ENCODE data around the gene KRT79. TPM values are rescaled to one million over a fixed set of nuclear protein-coding genes. Genes with fewer than 3 reads are reported as not detected.

Gene KRT79
- total and polyA plus RNA-seq, 2 donors: 1.0 to 25.8 TPM

DNA sequence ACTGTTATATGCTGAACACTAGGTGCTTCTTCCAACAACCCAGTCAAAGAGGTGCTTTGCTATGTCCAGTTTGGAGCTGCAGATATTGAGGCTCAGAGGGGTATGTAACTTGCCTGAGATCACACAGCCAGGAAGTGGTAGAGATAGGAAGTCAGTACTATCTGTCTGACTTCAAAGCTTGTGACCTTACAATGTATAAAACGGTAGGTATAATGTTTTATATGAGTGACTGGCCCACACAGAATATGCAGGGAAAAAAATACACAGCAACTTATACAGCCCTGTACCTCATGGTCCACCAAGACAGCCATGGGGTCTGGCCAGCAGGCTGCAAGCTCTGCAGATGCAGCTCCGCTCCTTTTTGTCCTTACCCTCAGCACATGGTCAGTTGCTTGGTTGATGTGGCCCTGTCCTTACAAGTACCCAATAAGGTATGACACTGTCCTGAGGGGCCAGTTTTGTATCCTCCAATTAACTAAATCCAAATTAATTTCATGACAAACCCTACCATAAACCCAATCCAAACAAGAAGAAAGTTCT, 16.3 kb downstream of the KRT79 start:
- Histone ChIP-seq H3K9me3 (ENCODE audit: control insufficient read depth in 2 of 2, insufficient read depth in 1 of 2, low read length in 1 of 2) (no peaks in the 10 kb centered on the region), H3K4me3 (ENCODE audit: low read length in 2 of 2) (no peak overlapping the region), H3K27me3 (ENCODE audit: control insufficient read depth in 2 of 2, insufficient read depth in 1 of 2, low read length in 1 of 2) (peaks cover 0 to 12% of the 10 kb centered on the region in 2 donors), H3K36me3 (ENCODE audit: control insufficient read depth in 2 of 2, insufficient read depth in 2 of 2, low read length in 1 of 2) (no peaks in the 10 kb centered on the region), H3K27ac (ENCODE audit: low read depth in 1 of 2, low read length in 1 of 2) (no peak overlapping the region), H3K4me1 (ENCODE audit: control insufficient read depth in 2 of 2, insufficient read depth in 2 of 2, low read length in 2 of 2) (peaks cover 0 to 2% of the 10 kb centered on the region in 2 donors)
- WGBS: 79% methylated on average over 2 of the region's 2 CpGs
- no peak for DNase-seq (ENCODE audit: low read depth in 6 of 9, low spot score in 9 of 9)

- 94% methylated on average over 8 of the region's 8 CpGs for WGBS
- Histone ChIP-seq H3K36me3 (ENCODE audit: control insufficient read depth in 2 of 2, insufficient read depth in 2 of 2, low read length in 1 of 2) (no peaks in the 10 kb centered on the region), H3K27me3 (ENCODE audit: control insufficient read depth in 2 of 2, insufficient read depth in 1 of 2, low read length in 1 of 2) (peaks cover 0 to 12% of the 10 kb centered on the region in 2 donors), H3K4me1 (ENCODE audit: control insufficient read depth in 2 of 2, insufficient read depth in 2 of 2, low read length in 2 of 2) (no peaks in the 10 kb centered on the region), H3K27ac (ENCODE audit: low read depth in 1 of 2, low read length in 1 of 2) (no peak overlapping the region), H3K9me3 (ENCODE audit: control insufficient read depth in 2 of 2, insufficient read depth in 1 of 2, low read length in 1 of 2) (no peaks in the 10 kb centered on the region), H3K4me3 (ENCODE audit: low read length in 2 of 2) (no peak overlapping the region)
- DNase-seq (ENCODE audit: low read depth in 6 of 9, low spot score in 9 of 9): no peak
These were observed 17.0 kb downstream of the KRT79 start for GRCh38 chr12:52817003-52817698.

GRCh38 chr12:52815676-52816588, 18.2 kb downstream of the KRT79 start:
- H3K27ac ChIP-seq (ENCODE audit: low read depth in 1 of 2, low read length in 1 of 2): no peak overlapping the region
- peaks cover 0 to 15% of the 10 kb centered on the region in 2 donors for H3K27me3 ChIP-seq (ENCODE audit: control insufficient read depth in 2 of 2, insufficient read depth in 1 of 2, low read length in 1 of 2)
- H3K4me1 ChIP-seq (ENCODE audit: control insufficient read depth in 2 of 2, insufficient read depth in 2 of 2, low read length in 2 of 2): no peaks in the 10 kb centered on the region
- WGBS: 81% methylated on average over 9 of the region's 9 CpGs
- H3K36me3 ChIP-seq (ENCODE audit: control insufficient read depth in 2 of 2, insufficient read depth in 2 of 2, low read length in 1 of 2): no peaks in the 10 kb centered on the region
- H3K9me3 ChIP-seq (ENCODE audit: control insufficient read depth in 2 of 2, insufficient read depth in 1 of 2, low read length in 1 of 2): no peaks in the 10 kb centered on the region
- no peak overlapping the region for H3K4me3 ChIP-seq (ENCODE audit: low read length in 2 of 2)
- DNase-seq (ENCODE audit: low read depth in 6 of 9, low spot score in 9 of 9): no peak

DNA sequence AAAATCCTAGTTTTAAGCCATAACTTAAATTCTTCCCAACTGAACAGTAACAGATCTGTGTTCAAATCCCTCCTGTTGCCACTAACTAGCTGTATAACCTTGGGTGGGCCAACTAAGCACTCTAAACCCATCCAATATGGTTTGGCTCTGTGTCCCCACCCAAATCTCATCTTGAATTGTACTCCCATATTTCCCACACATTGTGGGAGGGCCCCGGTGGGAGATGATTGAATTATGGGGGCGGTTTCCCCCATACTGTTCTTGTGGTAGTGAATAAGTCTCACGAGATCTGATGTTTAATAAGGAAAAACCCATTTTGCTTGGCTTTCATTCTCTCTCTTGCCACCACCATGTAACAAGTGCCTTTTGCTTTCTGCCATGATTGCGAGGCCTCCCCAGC, 18.9 kb downstream of the KRT79 start:
- 96% methylated on average over 4 of the region's 4 CpGs for WGBS

DNA sequence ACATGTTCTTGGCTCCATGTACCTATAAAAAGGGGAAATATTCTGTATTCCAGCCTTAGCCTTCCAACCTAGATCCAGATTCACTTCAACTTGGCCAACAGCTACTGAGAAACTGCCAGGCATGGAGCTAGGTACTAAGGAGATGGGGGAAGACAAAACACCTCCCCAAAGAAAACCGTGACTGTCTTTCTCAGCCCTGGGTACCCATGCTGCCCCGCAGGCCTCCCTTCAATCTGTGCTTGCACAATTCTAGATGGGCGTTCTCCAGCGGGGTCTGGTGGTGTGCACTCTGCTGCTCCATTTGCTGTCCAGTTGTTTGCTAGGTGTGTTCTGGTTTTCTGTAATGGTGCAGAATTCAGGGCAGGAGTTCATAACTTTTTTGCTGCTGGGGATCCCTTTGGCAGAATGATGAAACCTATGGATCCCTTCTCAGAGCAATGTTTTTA, 19.4 kb downstream of the KRT79 start:
- no peaks in the 10 kb centered on the region for H3K9me3 ChIP-seq (ENCODE audit: control insufficient read depth in 2 of 2, insufficient read depth in 1 of 2, low read length in 1 of 2)
- WGBS: 84% methylated on average over 4 of the region's 4 CpGs
- H3K27ac ChIP-seq (ENCODE audit: low read depth in 1 of 2, low read length in 1 of 2): no peak overlapping the region
- DNase-seq (ENCODE audit: low read depth in 6 of 9, low spot score in 9 of 9): no peak
- peaks cover 0 to 13% of the 10 kb centered on the region in 2 donors for H3K27me3 ChIP-seq (ENCODE audit: control insufficient read depth in 2 of 2, insufficient read depth in 1 of 2, low read length in 1 of 2)
- no peak overlapping the region for H3K4me3 ChIP-seq (ENCODE audit: low read length in 2 of 2)
- no peaks in the 10 kb centered on the region for H3K36me3 ChIP-seq (ENCODE audit: control insufficient read depth in 2 of 2, insufficient read depth in 2 of 2, low read length in 1 of 2)
- H3K4me1 ChIP-seq (ENCODE audit: control insufficient read depth in 2 of 2, insufficient read depth in 2 of 2, low read length in 2 of 2): no peaks in the 10 kb centered on the region

More for the DNA sequence above, 18.9 kb downstream of the KRT79 start:
- Histone ChIP-seq H3K4me1 (ENCODE audit: control insufficient read depth in 2 of 2, insufficient read depth in 2 of 2, low read length in 2 of 2) (no peaks in the 10 kb centered on the region), H3K27ac (ENCODE audit: low read depth in 1 of 2, low read length in 1 of 2) (no peak overlapping the region), H3K36me3 (ENCODE audit: control insufficient read depth in 2 of 2, insufficient read depth in 2 of 2, low read length in 1 of 2) (no peaks in the 10 kb centered on the region), H3K27me3 (ENCODE audit: control insufficient read depth in 2 of 2, insufficient read depth in 1 of 2, low read length in 1 of 2) (peaks cover 0 to 14% of the 10 kb centered on the region in 2 donors), H3K9me3 (ENCODE audit: control insufficient read depth in 2 of 2, insufficient read depth in 1 of 2, low read length in 1 of 2) (no peaks in the 10 kb centered on the region), H3K4me3 (ENCODE audit: low read length in 2 of 2) (no peak overlapping the region)
- DNase-seq (ENCODE audit: low read depth in 6 of 9, low spot score in 9 of 9): no peak

- no peak within 1 kb of the TSS for H3K4me3 ChIP-seq (ENCODE audit: low read length in 2 of 2)
- peaks cover 0 to 13% of the 10 kb centered on the region in 2 donors for H3K27me3 ChIP-seq (ENCODE audit: control insufficient read depth in 2 of 2, insufficient read depth in 1 of 2, low read length in 1 of 2)
- H3K36me3 ChIP-seq (ENCODE audit: control insufficient read depth in 2 of 2, insufficient read depth in 2 of 2, low read length in 1 of 2): no peaks in the 10 kb centered on the region
- no peak for DNase-seq (ENCODE audit: low read depth in 6 of 9, low spot score in 9 of 9)
- H3K9me3 ChIP-seq (ENCODE audit: control insufficient read depth in 2 of 2, insufficient read depth in 1 of 2, low read length in 1 of 2): no peaks in the 10 kb centered on the region
- WGBS: 95% methylated on average over 15 of the region's 15 CpGs
- H3K4me1 ChIP-seq (ENCODE audit: control insufficient read depth in 2 of 2, insufficient read depth in 2 of 2, low read length in 2 of 2): no peaks in the 10 kb centered on the region
- H3K27ac ChIP-seq (ENCODE audit: low read depth in 1 of 2, low read length in 1 of 2): no peak within 1 kb of the TSS
These were observed 20.0 kb downstream of the KRT79 start, which contains the start of gene KRT4 for GRCh38 chr12:52813885-52814709. KRT4 (minus strand) TSS chr12:52814116; CDS start chr12:52814058, 58 bp downstream.

DNA sequence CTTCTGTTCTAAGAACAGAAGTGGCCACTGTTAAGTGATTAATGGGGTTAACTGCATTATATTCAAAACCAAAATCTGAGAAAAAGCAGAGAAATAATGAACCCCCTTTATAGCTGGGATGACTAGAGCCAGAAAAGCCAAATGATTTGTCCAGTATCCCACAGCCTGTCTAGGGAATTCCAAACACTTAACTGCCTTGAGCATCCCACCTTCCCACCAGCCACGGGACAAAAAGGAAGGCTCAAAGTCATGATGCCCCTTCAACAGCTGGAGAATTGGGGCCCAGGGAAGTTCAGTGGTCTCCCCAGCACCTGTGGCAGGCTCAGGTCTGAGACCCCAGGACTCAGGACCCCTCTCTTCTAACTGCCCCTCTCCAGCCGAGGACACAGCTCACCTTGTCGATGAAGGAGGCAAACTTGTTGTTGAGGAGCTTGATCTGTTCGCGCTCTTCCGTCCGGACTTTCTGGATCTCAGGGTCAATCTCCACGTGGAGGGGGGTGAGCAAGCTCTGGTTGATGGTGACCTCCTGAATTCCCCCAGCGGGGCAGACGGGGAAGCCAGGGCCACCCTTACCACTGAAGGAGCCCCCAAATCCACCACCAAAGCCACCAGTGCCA, 20.8 kb downstream of the KRT79 start:
- Histone ChIP-seq H3K27ac (ENCODE audit: low read depth in 1 of 2, low read length in 1 of 2) (no peak overlapping the region), H3K9me3 (ENCODE audit: control insufficient read depth in 2 of 2, insufficient read depth in 1 of 2, low read length in 1 of 2) (no peaks in the 10 kb centered on the region), H3K27me3 (ENCODE audit: control insufficient read depth in 2 of 2, insufficient read depth in 1 of 2, low read length in 1 of 2) (peaks cover 0 to 6% of the 10 kb centered on the region in 2 donors), H3K36me3 (ENCODE audit: control insufficient read depth in 2 of 2, insufficient read depth in 2 of 2, low read length in 1 of 2) (no peaks in the 10 kb centered on the region), H3K4me3 (ENCODE audit: low read length in 2 of 2) (no peak overlapping the region), H3K4me1 (ENCODE audit: control insufficient read depth in 2 of 2, insufficient read depth in 2 of 2, low read length in 2 of 2) (no peaks in the 10 kb centered on the region)
- 93% methylated on average over 10 of the region's 10 CpGs for WGBS
- DNase-seq (ENCODE audit: low read depth in 6 of 9, low spot score in 9 of 9): no peak

GRCh38 chr12:52812749-52813148, 21.4 kb downstream of the KRT79 start:
- DNase-seq (ENCODE audit: low read depth in 6 of 9, low spot score in 9 of 9): no peak
- no peaks in the 10 kb centered on the region for H3K4me1 ChIP-seq (ENCODE audit: control insufficient read depth in 2 of 2, insufficient read depth in 2 of 2, low read length in 2 of 2)
- no peak overlapping the region for H3K27ac ChIP-seq (ENCODE audit: low read depth in 1 of 2, low read length in 1 of 2)
- H3K27me3 ChIP-seq (ENCODE audit: control insufficient read depth in 2 of 2, insufficient read depth in 1 of 2, low read length in 1 of 2): peaks cover 0 to 5% of the 10 kb centered on the region in 2 donors
- no peak overlapping the region for H3K4me3 ChIP-seq (ENCODE audit: low read length in 2 of 2)
- H3K9me3 ChIP-seq (ENCODE audit: control insufficient read depth in 2 of 2, insufficient read depth in 1 of 2, low read length in 1 of 2): no peaks in the 10 kb centered on the region
- 35% methylated on average over 3 of the region's 3 CpGs for WGBS
- no peaks in the 10 kb centered on the region for H3K36me3 ChIP-seq (ENCODE audit: control insufficient read depth in 2 of 2, insufficient read depth in 2 of 2, low read length in 1 of 2)

Data from thymus (tissue), 11 donors.